Endothelial cell of umbilical vein (primary cell): ENCODE data around the gene SH3BP5. TPM values are rescaled to one million over a fixed set of nuclear protein-coding genes. Genes with fewer than 3 reads are reported as not detected.

ENCODE experiments used
- BruUV-seq: library from RNA; stranded (reverse); fragments of 400-500 nt; replicated peaks from 2 replicates; lab custom pipeline; 2021; lab: Mats Ljungman, UMichigan
- CTCF ChIA-PET: fragments of 300-600, 350-600 bp; sonication (Branson Sonifier 250); formaldehyde crosslinking; loops from one replicate; lab custom pipeline; 2021; ENCODE audit warnings: antibody characterized with exemption, inconsistent platforms; lab: Charles Lee
- POLR2A ChIA-PET: fragments of 300-600, 350-600 bp; sonication (Branson Sonifier 250); formaldehyde crosslinking; loops from one replicate; lab custom pipeline; 2021; ENCODE audit warnings: antibody characterized with exemption, inconsistent platforms; lab: Charles Lee
- DNase-seq: peaks from one replicate; pipeline ENCODE4 v3.0.0-alpha.2; 2011; ENCODE audit warnings: low read depth, low spot score
- FAIRE-seq: peaks from 2 replicates; lab custom pipeline; 2011; peaks lifted over from hg19 to GRCh38; lab: Jason Lieb, UNC
- H2AFZ ChIP-seq: 2 replicates; pipeline ENCODE4 v1.6.0; 2012; ENCODE audit warnings: low read depth, low read length, control low read depth, inconsistent platforms
- H3K27ac ChIP-seq: 2 replicates; pipeline ENCODE4 v1.5.1; 2011; ENCODE audit warnings: low read depth, mild to moderate bottlenecking, control low read depth, low read length, moderate library complexity; ENCODE audit not compliant: insufficient read depth
- H3K27me3 ChIP-seq, 2 experiments: 2 replicates each; pipeline versions ENCODE4 v1.6.0 to v1.6.1; 2011; ENCODE audit warnings: low read length in 2 of 2, mixed read lengths in 1 of 2; ENCODE audit not compliant: control insufficient read depth in 2 of 2, insufficient read depth in 2 of 2
- H3K36me3 ChIP-seq, 2 experiments: 2 replicates in 1 of 2; 3 replicates in 1 of 2; pipeline ENCODE4 v1.5.1; 2011; ENCODE audit warnings: low read length in 2 of 2, mild to moderate bottlenecking in 1 of 2, moderate library complexity in 1 of 2; ENCODE audit not compliant: control insufficient read depth in 2 of 2, insufficient read depth in 2 of 2; ENCODE audit errors: extremely low read depth in 1 of 2
- H3K4me1 ChIP-seq: 3 replicates; pipeline ENCODE4 v1.5.1; 2011; ENCODE audit warnings: mild to moderate bottlenecking, low read length; ENCODE audit not compliant: control insufficient read depth, insufficient read depth; ENCODE audit errors: extremely low read depth
- H3K4me2 ChIP-seq: 2 replicates; pipeline ENCODE4 v1.6.1; 2011; ENCODE audit warnings: low read length, control low read depth, mixed read lengths; ENCODE audit not compliant: insufficient read depth
- H3K4me3 ChIP-seq, 3 experiments: fragments of 200-600 bp in 1 of 3; sonication (generic), shearing (Covaris generic) in 1 of 3; replicated peaks in 1 of 3; 2 replicates each; pipeline ENCODE4 v1.5.1; 2011 to 2016; ENCODE audit warnings: control low read depth in 3 of 3, low read length in 3 of 3, mild to moderate bottlenecking in 2 of 3, inconsistent platforms in 1 of 3, low read depth in 1 of 3, moderate library complexity in 1 of 3; ENCODE audit not compliant: insufficient read depth in 1 of 3
- H3K79me2 ChIP-seq: 2 replicates; pipeline ENCODE4 v1.6.0; 2012; ENCODE audit warnings: low read length, inconsistent platforms; ENCODE audit not compliant: control insufficient read depth, insufficient read depth
- H3K9ac ChIP-seq: replicated peaks from 2 replicates; pipeline ENCODE3; 2011; ENCODE audit warnings: low read length, control low read depth; ENCODE audit not compliant: insufficient read depth; ENCODE audit errors: extremely low read depth
- H3K9me1 ChIP-seq: replicated peaks from 3 replicates; pipeline ENCODE4 v1.6.0; 2011; ENCODE audit warnings: mild to moderate bottlenecking, low read length; ENCODE audit not compliant: control insufficient read depth, insufficient read depth; ENCODE audit errors: extremely low read depth
- H3K9me3 ChIP-seq: replicated peaks from 2 replicates; pipeline ENCODE4 v1.5.1; 2012; ENCODE audit warnings: low read length, inconsistent platforms; ENCODE audit not compliant: control insufficient read depth, insufficient read depth
- H4K20me1 ChIP-seq: replicated peaks from 2 replicates; pipeline ENCODE3; 2011; ENCODE audit warnings: mild to moderate bottlenecking, low read length; ENCODE audit not compliant: control insufficient read depth, insufficient read depth; ENCODE audit errors: extremely low read depth
- EZH2 ChIP-seq: IDR thresholded peaks from 2 replicates; pipeline ENCODE4 v1.6.1; 2012; ENCODE audit warnings: borderline replicate concordance, low read depth, mild to moderate bottlenecking, moderate library complexity, low read length, inconsistent platforms; ENCODE audit not compliant: severe bottlenecking
- FOS ChIP-seq: IDR thresholded peaks from 2 replicates; pipeline ENCODE4 v1.6.1; 2011; ENCODE audit warnings: mild to moderate bottlenecking, low read length, moderate library complexity, borderline replicate concordance; ENCODE audit not compliant: insufficient read depth
- GATA2 ChIP-seq: IDR thresholded peaks from 2 replicates; pipeline ENCODE4 v1.7.0; 2011; ENCODE audit warnings: low read depth, mild to moderate bottlenecking, moderate library complexity, mixed read lengths, low read length; ENCODE audit not compliant: insufficient read length, insufficient read depth
- POLR2A ChIP-seq: IDR thresholded peaks from 2 replicates; pipeline ENCODE4 v1.6.1; 2012; ENCODE audit warnings: low read depth, mild to moderate bottlenecking, control low read depth, low read length
- dilution Hi-C: fragments of 300-500 bp; cut with MboI; formaldehyde crosslinking; loops from one replicate; pipeline ENCODE4 v1.15.0; 2019; ENCODE audit warnings: low sequenced_read_pairs; ENCODE audit not compliant: extremely low pct_ligation_motif_present
- intact Hi-C: fragments of 100-400 bp; cut with micrococcal nuclease; formaldehyde crosslinking; loops from one replicate; pipeline ENCODE4 v1.10.0; 2022
- polyA plus RNA-seq, 4 experiments: library from polyadenylated mRNA; depleted of rRNA in 3 of 4; stranded (reverse) in 3 of 4; unstranded in 1 of 4; fragments of >200 nt; gene quantifications; 2 replicates each; pipeline versions ENCODE4 v1.2.1 to v1.2.3, GENCODE V29; 2011 to 2012; ENCODE audit warnings: missing spikeins in 1 of 4
- total RNA-seq: library from RNA; stranded (reverse); gene quantifications from 2 replicates; pipeline ENCODE4 v1.2.3, GENCODE V29; 2021
- TF ChIP-seq, protein P1 (sequence below), 2 donors: IDR thresholded peaks; 1 replicate in 1 of 2; 2 replicates in 1 of 2; pipeline ENCODE4 v1.5.1; 2011; ENCODE audit warnings: low read length in 2 of 2, mild to moderate bottlenecking in 2 of 2, moderate library complexity in 2 of 2, control low read depth in 1 of 2, inconsistent platforms in 1 of 2, low read depth in 1 of 2; ENCODE audit not compliant: insufficient read depth in 1 of 2; ENCODE audit errors: extremely low read depth in 1 of 2
- TF ChIP-seq, protein P2 (sequence below): IDR thresholded peaks from 2 replicates; pipeline ENCODE4 v1.6.1; 2011; ENCODE audit not compliant: insufficient read depth, insufficient read length

Gene SH3BP5
- total and polyA plus RNA-seq, 2 donors (not counting 3 experiments of a cell fraction or from before 2014, with no cell fraction given) = 35.3 to 76.3 TPM

DNA sequence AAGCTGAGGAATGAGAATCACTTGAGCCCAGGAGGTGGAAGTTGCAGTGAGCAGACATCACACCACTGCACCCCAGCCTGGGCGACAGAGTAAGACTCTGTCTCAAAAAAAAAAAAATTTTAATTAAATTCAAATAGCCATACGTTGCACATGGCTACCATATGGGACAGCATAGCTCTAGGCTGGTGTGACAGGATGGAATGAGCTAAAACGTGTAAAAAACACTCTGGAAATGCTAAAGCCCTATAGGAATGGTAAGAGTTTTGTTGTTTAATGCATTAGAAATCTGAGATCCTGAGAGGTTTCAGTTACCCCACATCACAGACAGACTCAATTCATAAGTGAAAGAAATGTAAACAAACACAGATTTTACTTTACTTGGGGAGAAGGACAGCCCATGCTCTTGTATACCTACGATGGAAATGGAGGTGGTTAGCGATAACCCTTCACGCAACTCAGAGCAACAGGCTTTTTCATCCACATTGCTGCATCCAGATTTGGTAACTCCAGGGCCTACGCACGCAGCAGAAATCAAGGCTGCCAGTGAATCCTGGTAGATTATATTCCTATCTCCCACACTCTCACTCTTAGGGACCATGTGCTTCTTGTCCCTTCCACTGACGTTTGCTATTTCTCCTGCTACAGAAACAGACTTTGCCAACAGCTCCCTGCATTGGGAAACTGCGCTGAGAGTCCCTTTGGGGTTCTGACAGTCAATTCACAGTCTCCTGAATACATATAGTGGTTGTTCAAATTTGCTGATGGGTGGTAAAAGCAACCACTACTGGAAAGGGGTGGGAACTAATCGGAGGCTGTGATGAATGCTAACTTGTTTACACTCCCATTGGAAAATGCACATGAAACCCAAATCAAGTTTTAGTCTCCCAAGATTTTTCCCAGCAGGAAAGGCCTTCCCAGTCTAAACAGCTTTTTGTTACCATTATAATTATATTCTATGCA lies 3.1 kb downstream of the SH3BP5 start:
- peak overlapping the region; percentile 61 for H3K27ac ChIP-seq
- no peaks in the 10 kb centered on the region for H3K9me1 ChIP-seq
- H4K20me1 ChIP-seq = no peaks in the 10 kb centered on the region
- H3K4me2 ChIP-seq = peak overlapping the region; percentile 99
- TF ChIP-seq POLR2A (no peak), EZH2 (no peak), FOS (no peak), GATA2 (no peak)
- TF ChIP-seq, protein P1, sequence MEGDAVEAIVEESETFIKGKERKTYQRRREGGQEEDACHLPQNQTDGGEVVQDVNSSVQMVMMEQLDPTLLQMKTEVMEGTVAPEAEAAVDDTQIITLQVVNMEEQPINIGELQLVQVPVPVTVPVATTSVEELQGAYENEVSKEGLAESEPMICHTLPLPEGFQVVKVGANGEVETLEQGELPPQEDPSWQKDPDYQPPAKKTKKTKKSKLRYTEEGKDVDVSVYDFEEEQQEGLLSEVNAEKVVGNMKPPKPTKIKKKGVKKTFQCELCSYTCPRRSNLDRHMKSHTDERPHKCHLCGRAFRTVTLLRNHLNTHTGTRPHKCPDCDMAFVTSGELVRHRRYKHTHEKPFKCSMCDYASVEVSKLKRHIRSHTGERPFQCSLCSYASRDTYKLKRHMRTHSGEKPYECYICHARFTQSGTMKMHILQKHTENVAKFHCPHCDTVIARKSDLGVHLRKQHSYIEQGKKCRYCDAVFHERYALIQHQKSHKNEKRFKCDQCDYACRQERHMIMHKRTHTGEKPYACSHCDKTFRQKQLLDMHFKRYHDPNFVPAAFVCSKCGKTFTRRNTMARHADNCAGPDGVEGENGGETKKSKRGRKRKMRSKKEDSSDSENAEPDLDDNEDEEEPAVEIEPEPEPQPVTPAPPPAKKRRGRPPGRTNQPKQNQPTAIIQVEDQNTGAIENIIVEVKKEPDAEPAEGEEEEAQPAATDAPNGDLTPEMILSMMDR (IDR thresholded peaks at IDR 0.05; ENCODE audit: extremely low read depth in 1 of 2, insufficient read depth in 1 of 2, low read depth in 1 of 2, low read length in 2 of 2) = no peak
- TF ChIP-seq, protein P2, sequence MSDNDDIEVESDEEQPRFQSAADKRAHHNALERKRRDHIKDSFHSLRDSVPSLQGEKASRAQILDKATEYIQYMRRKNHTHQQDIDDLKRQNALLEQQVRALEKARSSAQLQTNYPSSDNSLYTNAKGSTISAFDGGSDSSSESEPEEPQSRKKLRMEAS = no peak
- H3K4me1 ChIP-seq = peaks cover 55% of the 10 kb centered on the region
- dilution Hi-C loops (no loop called here), intact Hi-C loops (no loop called here)
- no peak overlapping the region for H3K9ac ChIP-seq
- H2AFZ ChIP-seq = no peak overlapping the region
- DNase-seq = peak; percentile 65
- peaks cover 68% of the 10 kb centered on the region for H3K79me2 ChIP-seq
- H3K36me3 ChIP-seq = peaks cover 2 to 3% of the 10 kb centered on the region in 2 experiments
- FAIRE-seq = no peak
- BruUV-seq = no TSS peak
- no peaks in the 10 kb centered on the region for H3K27me3 ChIP-seq
- ChIA-PET POLR2A (no interaction called here), CTCF (interaction anchor here (0.9 to 7.9 kb wide), 9 partner anchors 9 to 76 kb away, joined by 3 to 185 read pairs (median 15); no protein-coding TSS in a partner anchor)
- no peaks in the 10 kb centered on the region for H3K9me3 ChIP-seq
- H3K4me3 ChIP-seq = no peak overlapping the region
